Astrocyte of the cerebellum (primary cell): ENCODE results near the gene PSAT1.

Source experiments
- DNase-seq: peaks from one replicate; pipeline ENCODE4 v3.0.0-alpha.2; 2011; ENCODE audit warnings: low read depth
- H3K4me3 ChIP-seq: 2 replicates; pipeline ENCODE4 v1.5.1; 2011; ENCODE audit warnings: mild to moderate bottlenecking, low read depth, low read length, moderate library complexity
- in situ Hi-C: cut with HindIII; loops from 2 replicates; pipeline ENCODE4 v1.10.0; 2017; ENCODE audit warnings: low sequenced_read_pairs
- TF ChIP-seq, protein P1 (sequence below): IDR thresholded peaks from 2 replicates; pipeline ENCODE4 v1.5.1; 2012; ENCODE audit warnings: low read length, low read depth, moderate library complexity, mild to moderate bottlenecking; ENCODE audit errors: missing control alignments

The PSAT1 gene

DNA sequence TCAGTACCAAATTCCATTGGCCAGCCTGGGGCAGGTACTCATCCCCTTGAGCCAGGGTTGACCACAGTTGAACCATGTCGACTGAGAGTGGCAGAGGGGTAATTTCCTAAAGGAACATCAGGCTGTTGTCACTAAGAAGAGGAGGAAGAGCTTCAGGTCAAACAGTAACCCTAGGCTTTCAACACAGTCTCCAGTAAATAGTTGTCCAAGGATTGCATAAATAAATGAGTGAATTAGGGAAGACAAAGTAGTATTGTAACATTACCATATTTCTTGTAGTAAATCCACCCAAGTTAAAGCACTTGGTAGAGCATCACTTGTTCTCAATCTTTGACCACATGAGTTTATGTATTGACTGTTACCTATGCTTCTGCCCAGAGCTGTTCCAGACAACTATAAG lies 7.4 kb downstream of the PSAT1 start:
- TF ChIP-seq, protein P1, sequence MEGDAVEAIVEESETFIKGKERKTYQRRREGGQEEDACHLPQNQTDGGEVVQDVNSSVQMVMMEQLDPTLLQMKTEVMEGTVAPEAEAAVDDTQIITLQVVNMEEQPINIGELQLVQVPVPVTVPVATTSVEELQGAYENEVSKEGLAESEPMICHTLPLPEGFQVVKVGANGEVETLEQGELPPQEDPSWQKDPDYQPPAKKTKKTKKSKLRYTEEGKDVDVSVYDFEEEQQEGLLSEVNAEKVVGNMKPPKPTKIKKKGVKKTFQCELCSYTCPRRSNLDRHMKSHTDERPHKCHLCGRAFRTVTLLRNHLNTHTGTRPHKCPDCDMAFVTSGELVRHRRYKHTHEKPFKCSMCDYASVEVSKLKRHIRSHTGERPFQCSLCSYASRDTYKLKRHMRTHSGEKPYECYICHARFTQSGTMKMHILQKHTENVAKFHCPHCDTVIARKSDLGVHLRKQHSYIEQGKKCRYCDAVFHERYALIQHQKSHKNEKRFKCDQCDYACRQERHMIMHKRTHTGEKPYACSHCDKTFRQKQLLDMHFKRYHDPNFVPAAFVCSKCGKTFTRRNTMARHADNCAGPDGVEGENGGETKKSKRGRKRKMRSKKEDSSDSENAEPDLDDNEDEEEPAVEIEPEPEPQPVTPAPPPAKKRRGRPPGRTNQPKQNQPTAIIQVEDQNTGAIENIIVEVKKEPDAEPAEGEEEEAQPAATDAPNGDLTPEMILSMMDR = no peak
- H3K4me3 ChIP-seq = no peak overlapping the region
- in situ Hi-C loops = no loop called here
- DNase-seq = no peak

DNA sequence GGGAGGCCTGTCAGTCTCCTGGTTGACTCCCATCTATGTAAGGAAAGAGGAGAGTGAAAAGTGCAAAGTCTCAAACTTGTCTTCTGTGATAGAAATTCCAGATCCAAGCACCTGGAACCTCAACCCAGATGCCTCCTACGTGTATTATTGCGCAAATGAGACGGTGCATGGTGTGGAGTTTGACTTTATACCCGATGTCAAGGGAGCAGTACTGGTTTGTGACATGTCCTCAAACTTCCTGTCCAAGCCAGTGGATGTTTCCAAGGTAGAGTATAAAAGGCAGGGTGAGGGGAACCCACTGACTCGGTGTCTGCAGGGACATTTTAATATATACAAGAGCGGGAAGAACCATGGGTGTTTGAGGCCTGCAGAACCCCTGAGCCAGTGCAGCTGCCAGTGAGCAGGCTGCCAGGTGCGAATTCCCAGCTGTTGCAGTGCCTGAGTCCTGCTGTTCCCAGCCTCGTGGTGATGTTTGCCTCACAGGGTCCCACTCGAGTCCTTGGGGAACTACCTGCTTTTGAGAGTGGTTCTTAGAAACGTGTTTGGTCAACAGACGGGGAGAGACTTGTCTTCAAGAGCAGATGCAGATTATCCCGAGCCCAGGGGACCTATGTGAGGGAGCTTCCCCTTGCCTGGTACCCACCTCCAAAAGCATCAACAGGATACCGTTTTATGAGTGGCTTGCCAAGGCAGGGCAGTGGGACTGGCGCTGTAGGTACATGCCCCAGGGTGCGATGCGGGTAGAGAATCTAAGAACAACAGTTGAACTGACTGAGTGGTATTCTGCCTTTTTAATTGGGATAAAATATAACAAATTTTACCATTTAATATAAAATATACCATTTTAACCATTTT lies 9.5 kb downstream of the PSAT1 start:
- in situ Hi-C loops = no loop called here
- no peak for DNase-seq
- no peak overlapping the region for H3K4me3 ChIP-seq
- TF ChIP-seq, protein P1 = no peak

DNA sequence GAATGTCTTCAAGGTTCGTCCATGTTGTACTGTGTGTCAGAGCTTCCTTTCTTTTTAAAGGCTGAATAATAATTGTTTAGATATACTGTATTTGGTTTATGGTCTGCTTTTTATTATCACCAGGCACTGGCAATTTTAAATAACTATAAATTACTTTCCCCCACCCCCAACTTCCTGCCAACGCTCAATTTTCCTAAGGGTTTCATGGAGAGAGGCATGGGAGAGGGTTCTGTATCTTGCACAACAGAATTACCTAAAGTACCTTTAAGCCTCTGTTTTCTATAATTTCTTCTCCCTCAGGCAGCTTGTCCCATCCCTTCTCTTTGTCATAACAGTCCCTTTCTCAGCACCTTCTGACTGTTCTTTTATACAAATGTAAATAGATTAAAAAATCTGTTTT lies 10.4 kb downstream of the PSAT1 start:
- in situ Hi-C loops = no loop called here
- TF ChIP-seq, protein P1 = no peak
- no peak for DNase-seq

DNA sequence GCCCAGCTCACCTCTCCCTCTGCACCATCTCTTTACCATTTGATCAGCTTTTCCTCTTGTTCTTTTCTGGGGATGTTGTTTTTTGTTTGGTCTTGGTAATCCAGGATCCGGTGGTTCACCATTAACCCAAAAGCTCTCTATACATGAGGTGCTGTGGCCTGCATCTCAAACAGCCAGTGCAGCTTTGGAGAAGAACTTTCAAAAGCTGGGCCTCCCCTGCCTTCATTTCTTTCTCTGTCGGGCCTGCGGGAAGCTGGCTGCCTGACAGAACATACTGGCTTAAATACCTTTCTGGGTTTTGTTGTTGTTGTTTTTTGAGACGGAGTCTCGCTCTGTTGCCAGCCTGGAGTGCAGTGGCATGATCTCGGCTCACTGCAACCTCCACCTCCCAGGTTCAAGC lies 12.1 kb downstream of the PSAT1 start:
- H3K4me3 ChIP-seq = no peak overlapping the region
- TF ChIP-seq, protein P1 = no peak
- no peak for DNase-seq
- in situ Hi-C loops = no loop called here

More for the DNA sequence above, 10.4 kb downstream of the PSAT1 start:
- H3K4me3 ChIP-seq = no peak overlapping the region

DNA sequence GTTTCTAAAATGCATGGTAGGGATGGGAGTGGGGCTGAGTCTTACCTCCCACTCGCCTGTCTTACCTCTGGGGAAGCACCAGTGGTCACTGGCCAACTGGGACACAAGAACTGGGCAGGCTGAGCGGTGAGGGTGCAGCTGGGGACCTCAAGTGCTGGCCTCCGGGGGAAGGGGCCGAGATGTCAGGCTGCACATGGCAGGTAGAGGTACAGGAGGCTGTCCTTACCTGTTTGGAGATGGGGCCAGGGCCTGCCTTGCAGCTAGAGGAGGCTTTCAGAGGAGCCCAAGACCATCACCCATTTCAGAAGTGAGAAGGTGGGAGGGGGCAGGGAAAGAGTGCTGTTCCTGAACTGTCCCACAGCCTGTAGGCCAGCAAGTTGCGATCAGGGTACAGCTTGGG lies 14.2 kb downstream of the PSAT1 start:
- DNase-seq = no peak
- in situ Hi-C loops = no loop called here
- H3K4me3 ChIP-seq = no peak overlapping the region
- TF ChIP-seq, protein P1 = no peak

DNA sequence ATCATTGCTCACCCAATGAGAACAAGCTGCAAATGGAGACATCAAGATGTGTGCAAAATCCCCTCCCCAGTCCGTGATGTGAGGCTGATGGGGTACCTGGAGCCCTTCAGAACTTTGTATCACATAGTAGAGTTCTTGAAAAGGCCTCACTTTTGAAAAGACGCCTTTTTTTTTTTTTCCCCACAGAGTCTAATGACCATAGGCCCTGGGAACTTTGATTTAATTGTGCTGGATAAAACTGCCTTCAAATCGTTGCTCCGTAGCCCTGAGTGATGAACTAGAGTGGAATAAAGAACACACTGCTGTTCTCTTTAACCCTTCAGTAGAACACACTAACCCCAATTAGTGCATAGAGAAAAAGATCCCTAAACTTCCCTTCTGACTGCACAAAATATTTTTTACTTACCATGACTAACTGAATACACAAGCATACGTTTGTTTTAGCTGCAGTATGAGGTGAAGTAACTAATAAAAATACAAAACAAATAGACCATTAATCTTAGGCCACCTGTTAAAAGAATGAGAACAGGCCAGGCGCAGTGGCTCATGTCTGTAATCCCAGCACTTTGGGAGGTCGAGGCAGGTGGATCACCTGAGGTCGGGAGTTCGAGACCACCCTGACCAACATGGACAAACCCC lies 15.1 kb downstream of the PSAT1 start:
- in situ Hi-C loops = no loop called here
- H3K4me3 ChIP-seq = no peak overlapping the region
- TF ChIP-seq, protein P1 = no peak
- DNase-seq = no peak
